ENCODE data around the gene MYO1B. TPM values are rescaled to one million over a fixed set of nuclear protein-coding genes. Genes with fewer than 3 reads are reported as not detected.

The MYO1B gene
- total RNA-seq, 1 experiment from 2014 or later, result 43.2 TPM

DNA sequence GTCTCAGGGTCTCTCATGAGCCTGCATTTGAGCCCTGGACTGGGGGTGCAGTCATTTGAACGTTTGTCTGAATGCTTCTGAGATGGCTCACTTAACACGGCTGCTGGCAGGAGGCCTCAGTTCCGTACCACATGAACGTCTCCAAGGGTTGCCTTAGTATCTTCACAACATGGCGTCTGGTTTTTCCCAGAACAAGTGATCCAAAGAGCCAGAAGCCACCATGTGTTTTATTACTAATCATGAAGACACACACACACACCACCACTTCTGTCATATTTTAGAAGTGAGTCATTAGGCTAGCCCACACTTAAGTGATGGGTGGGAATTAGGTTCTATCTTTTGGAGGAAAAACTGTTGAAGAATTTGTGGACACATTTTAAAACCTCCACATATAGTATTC, 15.0 kb upstream of the MYO1B start:
- no peak overlapping the region for H2BK15ac ChIP-seq (ENCODE audit: low read depth, low read length)
- H4K20me1 ChIP-seq (ENCODE audit: control insufficient read depth, insufficient read depth, insufficient read length), result no peaks in the 10 kb centered on the region
- H3K36me3 Mint-ChIP-seq (ENCODE audit: insufficient read depth in 1 of 3, low read depth in 3 of 3), result no peaks in the 10 kb centered on the region
- no peak overlapping the region for H3K23ac ChIP-seq (ENCODE audit: insufficient read length, low read depth, low read length)
- no peak overlapping the region for H3K56ac ChIP-seq (ENCODE audit: insufficient read length, low read depth, low read length)
- no peak overlapping the region for H3K4me3 Mint-ChIP-seq
- no peaks in the 10 kb centered on the region for H3K23me2 ChIP-seq (ENCODE audit: insufficient read length, low read depth, low read length, poor library complexity, severe bottlenecking)
- no peaks in the 10 kb centered on the region for H3K4me1 ChIP-seq (ENCODE audit: insufficient read depth, low read length)
- no peak overlapping the region for H2AK5ac ChIP-seq (ENCODE audit: insufficient read length, low read length)
- H3K9me3 ChIP-seq (ENCODE audit: control insufficient read depth, low read depth, low read length), result no peaks in the 10 kb centered on the region
- TF ChIP-seq, protein P1, sequence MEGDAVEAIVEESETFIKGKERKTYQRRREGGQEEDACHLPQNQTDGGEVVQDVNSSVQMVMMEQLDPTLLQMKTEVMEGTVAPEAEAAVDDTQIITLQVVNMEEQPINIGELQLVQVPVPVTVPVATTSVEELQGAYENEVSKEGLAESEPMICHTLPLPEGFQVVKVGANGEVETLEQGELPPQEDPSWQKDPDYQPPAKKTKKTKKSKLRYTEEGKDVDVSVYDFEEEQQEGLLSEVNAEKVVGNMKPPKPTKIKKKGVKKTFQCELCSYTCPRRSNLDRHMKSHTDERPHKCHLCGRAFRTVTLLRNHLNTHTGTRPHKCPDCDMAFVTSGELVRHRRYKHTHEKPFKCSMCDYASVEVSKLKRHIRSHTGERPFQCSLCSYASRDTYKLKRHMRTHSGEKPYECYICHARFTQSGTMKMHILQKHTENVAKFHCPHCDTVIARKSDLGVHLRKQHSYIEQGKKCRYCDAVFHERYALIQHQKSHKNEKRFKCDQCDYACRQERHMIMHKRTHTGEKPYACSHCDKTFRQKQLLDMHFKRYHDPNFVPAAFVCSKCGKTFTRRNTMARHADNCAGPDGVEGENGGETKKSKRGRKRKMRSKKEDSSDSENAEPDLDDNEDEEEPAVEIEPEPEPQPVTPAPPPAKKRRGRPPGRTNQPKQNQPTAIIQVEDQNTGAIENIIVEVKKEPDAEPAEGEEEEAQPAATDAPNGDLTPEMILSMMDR (conservative IDR thresholded peaks at IDR 0.05), result no peak
- H3K9ac ChIP-seq (ENCODE audit: extremely low read depth, insufficient read length, low read length), result no peak overlapping the region
- H2BK20ac ChIP-seq (ENCODE audit: low read depth, low read length, poor library complexity, severe bottlenecking), result no peak overlapping the region
- no peaks in the 10 kb centered on the region for H3K27me3 ChIP-seq (ENCODE audit: insufficient read depth, low read length)
- no peaks in the 10 kb centered on the region for H3K79me2 ChIP-seq (ENCODE audit: insufficient read depth, low read length)
- H3K4me2 ChIP-seq (ENCODE audit: insufficient read depth, insufficient read length, low read length), result no peak overlapping the region
- peaks cover 16 to 25% of the 10 kb centered on the region in 2 experiments for H3K4me1 Mint-ChIP-seq
- no peak for DNase-seq
- no CpG with 5 or more reads among the region's 5 CpGs for WGBS (ENCODE audit: extremely low coverage, insufficient read length, low lambda C conversion rate)
- H3K27ac ChIP-seq (ENCODE audit: insufficient read length, low read depth, low read length), result no peak overlapping the region
- H4K8ac ChIP-seq (replicated peaks; ENCODE audit: insufficient read length, low read depth, low read length), result no peak overlapping the region
- no peak overlapping the region for H4K91ac ChIP-seq (ENCODE audit: insufficient read length, low read depth, low read length)
- no peak overlapping the region for H2AFZ ChIP-seq (ENCODE audit: low read length)
- H3T11ph ChIP-seq (ENCODE audit: low read length), result no peak overlapping the region
- H2BK12ac ChIP-seq (ENCODE audit: insufficient read length, low read depth, low read length), result no peak overlapping the region
- H3K4ac ChIP-seq (ENCODE audit: low read depth, low read length), result no peak overlapping the region
- H3K18ac ChIP-seq (ENCODE audit: insufficient read length, low read depth, low read length), result no peak overlapping the region
- no peaks in the 10 kb centered on the region for H3K9me3 Mint-ChIP-seq
- no peak overlapping the region for H2BK120ac ChIP-seq (ENCODE audit: low read depth, low read length, poor library complexity, severe bottlenecking)
- no peaks in the 10 kb centered on the region for H3K27me3 Mint-ChIP-seq (ENCODE audit: low read depth)
- H4K5ac ChIP-seq (ENCODE audit: insufficient read length, low read depth, low read length), result no peak overlapping the region
- H3K79me1 ChIP-seq (ENCODE audit: insufficient read depth, low read depth, low read length, poor library complexity, severe bottlenecking), result no peaks in the 10 kb centered on the region
- H3K27ac Mint-ChIP-seq, result no peak overlapping the region
- H3K14ac ChIP-seq (ENCODE audit: insufficient read depth, low read length), result no peak overlapping the region
- H2BK5ac ChIP-seq (ENCODE audit: insufficient read length, low read length), result no peak overlapping the region

Measured in H9 (cell line).